ENCODE measurements around the gene OR51M1. TPM values are rescaled to one million over a fixed set of nuclear protein-coding genes. Genes with fewer than 3 reads are reported as not detected.
"Not testable (repeated sequence)": the region's sequence is repeated elsewhere in the genome, so short reads cannot be mapped to it uniquely, and the experiment has no call there.

Gene OR51M1
- total RNA-seq, 2 donors from 2014 or later: 0.91 TPM; not detected in 1

DNA sequence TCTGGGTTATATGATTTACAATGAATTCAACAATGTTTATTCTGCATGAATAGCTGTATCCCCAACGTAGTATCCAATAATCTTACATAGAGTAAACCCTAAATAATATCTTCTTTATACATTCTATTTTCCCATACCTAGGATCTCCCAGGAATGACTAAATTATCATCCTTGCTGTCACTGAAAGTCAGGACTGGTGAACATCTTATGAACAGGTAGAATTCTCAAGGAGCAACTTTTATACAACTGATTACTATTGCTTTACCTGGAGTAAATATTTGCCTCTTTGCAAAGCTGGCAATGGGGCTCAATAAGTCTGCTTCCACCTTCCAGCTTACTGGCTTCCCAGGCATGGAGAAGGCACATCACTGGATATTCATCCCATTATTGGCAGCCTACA, 32.4 kb upstream of the OR51M1 start, which contains the start of gene OR51B6:
Gene OR51B6 (plus strand): TSS at position 301 of the 400 bp plus-strand sequence. CDS start 0 bp downstream, at position 301.
- no peak for TF ChIP-seq POLR2A (IDR thresholded peaks at IDR 0.05)
- TF ChIP-seq, protein P1, sequence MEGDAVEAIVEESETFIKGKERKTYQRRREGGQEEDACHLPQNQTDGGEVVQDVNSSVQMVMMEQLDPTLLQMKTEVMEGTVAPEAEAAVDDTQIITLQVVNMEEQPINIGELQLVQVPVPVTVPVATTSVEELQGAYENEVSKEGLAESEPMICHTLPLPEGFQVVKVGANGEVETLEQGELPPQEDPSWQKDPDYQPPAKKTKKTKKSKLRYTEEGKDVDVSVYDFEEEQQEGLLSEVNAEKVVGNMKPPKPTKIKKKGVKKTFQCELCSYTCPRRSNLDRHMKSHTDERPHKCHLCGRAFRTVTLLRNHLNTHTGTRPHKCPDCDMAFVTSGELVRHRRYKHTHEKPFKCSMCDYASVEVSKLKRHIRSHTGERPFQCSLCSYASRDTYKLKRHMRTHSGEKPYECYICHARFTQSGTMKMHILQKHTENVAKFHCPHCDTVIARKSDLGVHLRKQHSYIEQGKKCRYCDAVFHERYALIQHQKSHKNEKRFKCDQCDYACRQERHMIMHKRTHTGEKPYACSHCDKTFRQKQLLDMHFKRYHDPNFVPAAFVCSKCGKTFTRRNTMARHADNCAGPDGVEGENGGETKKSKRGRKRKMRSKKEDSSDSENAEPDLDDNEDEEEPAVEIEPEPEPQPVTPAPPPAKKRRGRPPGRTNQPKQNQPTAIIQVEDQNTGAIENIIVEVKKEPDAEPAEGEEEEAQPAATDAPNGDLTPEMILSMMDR (IDR thresholded peaks at IDR 0.05): no peak
- no peak for TF ChIP-seq POLR2AphosphoS5 (IDR thresholded peaks at IDR 0.05)
- Histone ChIP-seq H3K4me3 (no peak within 1 kb of the TSS), H3K36me3 (no peaks in the 10 kb centered on the region), H3K9me3 (no peaks in the 10 kb centered on the region), H3K27ac (no peak within 1 kb of the TSS), H3K4me1 (replicated peaks) (no peaks in the 10 kb centered on the region), H3K27me3 (replicated peaks; ENCODE audit: insufficient read depth) (no peaks in the 10 kb centered on the region)
- WGBS: 54% methylated on average over 1 of the region's 1 CpG
- DNase-seq (ENCODE audit: low spot score): no peak
- intact Hi-C loops (cut with DNase I): no loop called here

GRCh38 chr11:5356031-5356430, 27.6 kb upstream of the OR51M1 start:
- H3K27me3 ChIP-seq (replicated peaks; ENCODE audit: insufficient read depth); H3K4me3 ChIP-seq; intact Hi-C loops (cut with DNase I); H3K4me1 ChIP-seq (replicated peaks); H3K27ac ChIP-seq; H3K36me3 ChIP-seq; H3K9me3 ChIP-seq; DNase-seq (ENCODE audit: low spot score): not testable (repeated sequence)
- 82% methylated on average over 5 of the region's 5 CpGs for WGBS

DNA sequence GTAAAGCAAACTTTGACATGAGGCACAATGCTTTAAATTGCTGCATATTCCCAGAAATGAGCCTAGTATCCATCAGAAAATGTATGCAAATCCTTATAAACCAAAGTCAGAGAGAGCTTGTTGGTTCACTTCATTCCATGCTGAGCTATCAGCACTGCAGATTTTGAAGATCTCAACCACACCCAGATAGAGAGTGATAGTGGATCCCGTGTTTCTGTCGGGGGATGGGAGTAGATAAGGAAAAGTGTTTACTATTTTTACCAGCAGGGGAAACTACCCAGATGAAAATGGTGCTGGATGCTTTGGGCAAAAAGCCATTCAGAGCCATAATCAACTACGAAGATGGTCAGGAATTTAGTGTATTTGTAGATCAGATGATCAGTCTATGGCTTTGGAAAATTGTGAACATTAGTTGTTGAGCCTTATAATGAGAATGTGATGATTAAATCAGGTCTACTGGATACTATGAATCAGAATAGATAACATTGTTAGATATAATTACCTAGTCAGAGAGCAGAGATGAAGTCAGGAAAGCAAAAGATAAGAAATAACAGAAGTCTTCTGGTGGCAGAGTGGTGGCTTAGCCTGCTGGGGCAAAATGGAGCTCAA, 21.5 kb upstream of the OR51M1 start:
- no peaks in the 10 kb centered on the region for H3K9me3 ChIP-seq
- DNase-seq (ENCODE audit: low spot score): no peak
- H3K27me3 ChIP-seq (replicated peaks; ENCODE audit: insufficient read depth): no peaks in the 10 kb centered on the region
- no peaks in the 10 kb centered on the region for H3K36me3 ChIP-seq
- intact Hi-C loops (cut with DNase I): no loop called here
- WGBS: 69% methylated on average over 3 of the region's 3 CpGs
- TF ChIP-seq POLR2AphosphoS5 (IDR thresholded peaks at IDR 0.05) (no peak), POLR2A (IDR thresholded peaks at IDR 0.05) (no peak)
- TF ChIP-seq, protein P1 (IDR thresholded peaks at IDR 0.05): no peak
- H3K4me1 ChIP-seq (replicated peaks): no peaks in the 10 kb centered on the region
- H3K27ac ChIP-seq: no peak overlapping the region
- H3K4me3 ChIP-seq: no peak overlapping the region

- H3K9me3 ChIP-seq: no peaks in the 10 kb centered on the region
- H3K4me3 ChIP-seq: no peak overlapping the region
- TF ChIP-seq POLR2A (IDR thresholded peaks at IDR 0.05): no peak
- TF ChIP-seq, protein P1 (IDR thresholded peaks at IDR 0.05): no peak
- no peak for TF ChIP-seq POLR2AphosphoS5 (IDR thresholded peaks at IDR 0.05)
- no peaks in the 10 kb centered on the region for H3K27me3 ChIP-seq (replicated peaks; ENCODE audit: insufficient read depth)
- no peak overlapping the region for H3K27ac ChIP-seq
- H3K4me1 ChIP-seq (replicated peaks): no peaks in the 10 kb centered on the region
- no peaks in the 10 kb centered on the region for H3K36me3 ChIP-seq
- DNase-seq (ENCODE audit: low spot score): no peak
- intact Hi-C loops (cut with DNase I): no loop called here
- 97% methylated on average over 1 of the region's 1 CpG for WGBS
Measured at GRCh38 chr11:5363679-5364078, 19.9 kb upstream of the OR51M1 start.

- no peak overlapping the region for H3K27ac ChIP-seq
- H3K36me3 ChIP-seq: no peaks in the 10 kb centered on the region
- no peak for DNase-seq (ENCODE audit: low spot score)
- no peak overlapping the region for H3K4me3 ChIP-seq
- H3K4me1 ChIP-seq (replicated peaks): no peaks in the 10 kb centered on the region
- intact Hi-C loops (cut with DNase I): no loop called here
- 55% methylated on average over 2 of the region's 2 CpGs for WGBS
- no peaks in the 10 kb centered on the region for H3K27me3 ChIP-seq (replicated peaks; ENCODE audit: insufficient read depth)
- no peak for TF ChIP-seq POLR2A (IDR thresholded peaks at IDR 0.05)
- TF ChIP-seq, protein P1 (IDR thresholded peaks at IDR 0.05): no peak
- no peak for TF ChIP-seq POLR2AphosphoS5 (IDR thresholded peaks at IDR 0.05)
- no peaks in the 10 kb centered on the region for H3K9me3 ChIP-seq
Measured at GRCh38 chr11:5364214-5364613, 19.4 kb upstream of the OR51M1 start.

DNA sequence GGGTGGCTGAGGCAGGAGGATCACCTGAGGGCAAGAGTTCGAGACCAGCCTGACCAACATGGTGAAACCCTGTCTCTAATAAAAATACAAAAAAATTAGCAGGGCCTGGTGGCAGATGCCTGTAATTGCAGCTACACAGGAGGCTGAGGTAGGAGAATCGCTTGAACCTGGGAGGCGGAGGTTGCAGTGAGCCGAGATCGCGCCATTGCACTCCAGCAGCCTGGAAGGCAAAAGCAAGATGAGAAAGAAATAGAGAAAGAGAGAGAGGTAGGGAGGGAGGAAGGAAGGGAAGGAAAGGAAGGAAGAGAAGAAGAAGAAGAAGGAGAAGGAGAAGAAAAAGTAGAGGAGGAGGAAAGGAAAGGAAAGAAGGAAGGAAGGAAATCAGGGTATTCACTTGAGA, 17.2 kb upstream of the OR51M1 start:
- H3K36me3 ChIP-seq; H3K9me3 ChIP-seq; intact Hi-C loops (cut with DNase I); H3K27ac ChIP-seq; H3K4me1 ChIP-seq (replicated peaks); H3K27me3 ChIP-seq (replicated peaks; ENCODE audit: insufficient read depth); H3K4me3 ChIP-seq; DNase-seq (ENCODE audit: low spot score): not testable (repeated sequence)
- 85% methylated on average over 6 of the region's 6 CpGs for WGBS
